ENCODE results near the gene SLC7A9. TPM values are rescaled to one million over a fixed set of nuclear protein-coding genes. Genes with fewer than 3 reads are reported as not detected.

Gene SLC7A9
- total and polyA plus RNA-seq, 4 donors, result 6.8 to 16.3 (median 9.8) TPM

- Histone ChIP-seq H3K4me3 (ENCODE audit: low read depth in 1 of 3, low read length in 3 of 3) (no peak overlapping the region), H3K9ac (ENCODE audit: low read depth in 1 of 2, low read length in 2 of 2) (no peak overlapping the region), H3K9me3 (ENCODE audit: control insufficient read depth in 4 of 4, low read length in 3 of 4) (no peaks in the 10 kb centered on the region), H3K4me1 (ENCODE audit: control insufficient read depth in 4 of 4, insufficient read depth in 4 of 4, low read length in 3 of 4) (peaks cover 0 to 3% (median 0%) of the 10 kb centered on the region in 4 donors), H3K27ac (ENCODE audit: low read depth in 1 of 2, low read length in 2 of 2) (no peak overlapping the region), H3K36me3 (ENCODE audit: control insufficient read depth in 4 of 4, insufficient read depth in 3 of 4, low read depth in 1 of 4, low read length in 3 of 4) (peaks cover 9 to 38% (median 20%) of the 10 kb centered on the region in 4 donors), H3K27me3 (ENCODE audit: control insufficient read depth in 4 of 4, insufficient read depth in 4 of 4, low read length in 3 of 4) (no peaks in the 10 kb centered on the region)
- 93% methylated on average over 19 of the region's 19 CpGs for WGBS
- TF ChIP-seq FOXA1 (IDR thresholded peaks at IDR 0.05), result no peak
- TF ChIP-seq MAX (IDR thresholded peaks at IDR 0.05), result no peak
- TF ChIP-seq ATF3 (IDR thresholded peaks at IDR 0.05), result no peak
- no peak for TF ChIP-seq ZBTB33 (IDR thresholded peaks at IDR 0.05)
- TF ChIP-seq NR2F2 (IDR thresholded peaks at IDR 0.05), result no peak
- DNase-seq (ENCODE audit: low spot score), result no peak
Observed at GRCh38 chr19:32862173-32862572, 7.4 kb downstream of the SLC7A9 start.

GRCh38 chr19:32861596-32861995, 8.0 kb downstream of the SLC7A9 start:
- Histone ChIP-seq H3K9me3 (ENCODE audit: control insufficient read depth in 4 of 4, low read length in 3 of 4) (no peaks in the 10 kb centered on the region), H3K27ac (ENCODE audit: low read depth in 1 of 2, low read length in 2 of 2) (no peak overlapping the region), H3K4me3 (ENCODE audit: low read depth in 1 of 3, low read length in 3 of 3) (no peak overlapping the region), H3K9ac (ENCODE audit: low read depth in 1 of 2, low read length in 2 of 2) (no peak overlapping the region), H3K27me3 (ENCODE audit: control insufficient read depth in 4 of 4, insufficient read depth in 4 of 4, low read length in 3 of 4) (no peaks in the 10 kb centered on the region), H3K36me3 (ENCODE audit: control insufficient read depth in 4 of 4, insufficient read depth in 3 of 4, low read depth in 1 of 4, low read length in 3 of 4) (peaks cover 9 to 40% (median 20%) of the 10 kb centered on the region in 4 donors), H3K4me1 (ENCODE audit: control insufficient read depth in 4 of 4, insufficient read depth in 4 of 4, low read length in 3 of 4) (no peaks in the 10 kb centered on the region)
- DNase-seq (ENCODE audit: low spot score), result no peak
- WGBS, result 96% methylated on average over 3 of the region's 3 CpGs
- no peak for TF ChIP-seq SP1 (IDR thresholded peaks at IDR 0.05)
- no peak for TF ChIP-seq ZBTB33 (IDR thresholded peaks at IDR 0.05)
- no peak for TF ChIP-seq JUND (IDR thresholded peaks at IDR 0.05)
- TF ChIP-seq ATF3 (IDR thresholded peaks at IDR 0.05), result no peak
- TF ChIP-seq FOXA1 (IDR thresholded peaks at IDR 0.05), result no peak
- no peak for TF ChIP-seq RAD21 (IDR thresholded peaks at IDR 0.05)
- no peak for TF ChIP-seq EGR1 (IDR thresholded peaks at IDR 0.05; ENCODE audit: low read depth in 2 of 2)

- Histone ChIP-seq H3K36me3 (ENCODE audit: control insufficient read depth in 4 of 4, insufficient read depth in 3 of 4, low read depth in 1 of 4, low read length in 3 of 4) (peaks cover 9 to 52% (median 26%) of the 10 kb centered on the region in 4 donors), H3K4me3 (ENCODE audit: low read depth in 1 of 3, low read length in 3 of 3) (no peak overlapping the region), H3K4me1 (ENCODE audit: control insufficient read depth in 4 of 4, insufficient read depth in 4 of 4, low read length in 3 of 4) (no peaks in the 10 kb centered on the region), H3K27ac (ENCODE audit: low read depth in 1 of 2, low read length in 2 of 2) (no peak overlapping the region), H3K9me3 (ENCODE audit: control insufficient read depth in 4 of 4, low read length in 3 of 4) (no peaks in the 10 kb centered on the region), H3K27me3 (ENCODE audit: control insufficient read depth in 4 of 4, insufficient read depth in 4 of 4, low read length in 3 of 4) (no peaks in the 10 kb centered on the region), H3K9ac (ENCODE audit: low read depth in 1 of 2, low read length in 2 of 2) (no peak overlapping the region)
- WGBS, result 96% methylated on average over 19 of the region's 19 CpGs
- TF ChIP-seq YY1 (IDR thresholded peaks at IDR 0.05), result no peak
- no peak for TF ChIP-seq CTCF (IDR thresholded peaks at IDR 0.05; ENCODE audit: low read depth, low read length, missing input control)
- TF ChIP-seq NR2F2 (IDR thresholded peaks at IDR 0.05), result no peak
- TF ChIP-seq FOXA1 (IDR thresholded peaks at IDR 0.05), result no peak
- no peak for DNase-seq (ENCODE audit: low spot score)
Observed at GRCh38 chr19:32859591-32859990, 10.0 kb downstream of the SLC7A9 start.

All from liver (tissue), 9 donors.